Superior temporal gyrus (tissue), 1 donor: ENCODE data around the gene PLK3.
"Not testable (repeated sequence)": the region's sequence is repeated elsewhere in the genome, so short reads cannot be mapped to it uniquely, and the experiment has no call there.

Experiments used
- DNase-seq: peaks from one replicate; pipeline ENCODE4 v3.0.0-alpha.2; 2016; ENCODE audit errors: extremely low spot score

PLK3 gene

GRCh38 chr1:44828003-44828651 lies 27.9 kb downstream of the PLK3 start:
- DNase-seq: no peak

GRCh38 chr1:44828841-44829440 lies 28.8 kb downstream of the PLK3 start:
- DNase-seq: no peak

GRCh38 chr1:44829506-44830384 lies 29.6 kb downstream of the PLK3 start:
- DNase-seq: no peak

DNA sequence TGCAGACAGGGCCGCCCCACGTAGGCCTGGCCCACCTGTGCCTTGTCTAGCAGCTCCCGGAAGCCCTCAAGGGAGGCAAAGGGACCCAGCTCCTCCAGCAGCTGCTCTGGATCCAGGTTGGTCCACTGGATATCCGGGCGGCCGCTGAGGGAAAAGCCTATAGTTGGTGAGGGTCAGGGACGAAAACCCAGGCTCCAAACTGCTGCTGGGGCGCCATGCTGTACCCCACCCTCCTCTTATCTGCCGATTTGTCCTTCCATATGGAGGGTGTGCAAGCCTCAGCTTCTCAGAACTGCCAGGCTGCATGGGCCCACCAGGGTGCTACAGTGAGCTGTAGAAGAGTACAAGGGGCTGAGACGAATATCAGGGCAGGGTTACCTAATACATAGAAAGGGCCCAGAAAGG lies 30.7 kb downstream of the PLK3 start:
- DNase-seq: no peak

- DNase-seq: no peak
These were observed 31.3 kb downstream of the PLK3 start for GRCh38 chr1:44831516-44831915.

DNA sequence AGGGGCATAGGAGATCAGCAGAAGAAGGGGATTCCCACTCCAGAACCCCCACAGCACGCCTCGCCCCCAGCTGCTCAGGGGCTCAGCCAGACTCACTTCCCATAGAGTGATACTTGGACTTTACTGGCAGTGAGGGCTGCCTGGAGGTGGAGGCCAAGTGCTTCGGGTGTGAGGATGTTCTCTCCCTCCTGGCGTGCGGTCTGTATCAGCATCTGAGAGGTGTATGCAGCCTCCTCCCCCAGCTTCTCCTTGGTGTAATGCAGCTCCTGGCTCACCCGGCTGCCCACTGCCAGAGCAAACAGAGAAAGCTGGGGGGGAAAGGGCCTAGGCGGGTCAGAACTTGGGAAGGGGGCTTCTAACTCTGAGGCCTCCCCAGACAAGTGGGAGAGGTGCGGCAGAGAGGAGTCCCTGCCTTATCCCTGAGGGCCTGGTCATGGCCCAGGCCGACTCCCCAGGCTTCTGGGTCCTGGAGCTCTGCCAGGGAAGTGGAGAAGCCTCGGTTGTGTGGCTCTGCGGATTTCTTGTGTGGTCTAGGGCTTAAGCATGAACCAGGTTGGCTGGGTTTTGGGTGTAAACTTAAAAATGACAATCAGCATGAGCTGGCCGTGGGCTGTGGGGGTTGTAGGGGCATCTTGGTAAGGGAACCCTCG lies 32.0 kb downstream of the PLK3 start:
- no peak for DNase-seq

GRCh38 chr1:44834328-44834727 lies 34.2 kb downstream of the PLK3 start:
- no peak for DNase-seq

GRCh38 chr1:44835738-44836675 lies 35.8 kb downstream of the PLK3 start:
- DNase-seq: peak; percentile 89

DNA sequence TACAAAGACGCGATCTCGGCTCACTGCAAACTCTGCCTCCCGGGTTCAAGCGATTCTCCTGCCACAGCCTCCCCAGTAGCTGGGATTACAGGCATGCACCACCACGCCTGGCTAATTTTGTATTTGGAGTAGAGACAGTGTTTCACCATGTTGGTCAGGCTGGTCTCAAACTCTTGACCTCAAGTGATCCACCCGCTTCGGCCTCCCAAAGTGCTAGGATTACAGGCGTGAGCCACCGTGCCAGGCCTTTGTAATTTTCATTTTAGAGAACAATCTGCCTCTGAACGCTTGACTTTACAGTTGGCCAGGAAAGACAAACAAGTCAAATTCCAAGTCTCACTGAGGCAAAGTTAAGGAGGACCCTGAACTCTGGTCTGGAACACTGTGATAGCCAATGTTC lies 38.1 kb downstream of the PLK3 start:
- DNase-seq: not testable (repeated sequence)

- DNase-seq: no peak
These were observed 39.4 kb downstream of the PLK3 start for GRCh38 chr1:44839576-44839975.

- no peak for DNase-seq
These were observed 42.3 kb downstream of the PLK3 start for GRCh38 chr1:44842486-44842861.

- DNase-seq: peak; percentile 35
These were observed 42.9 kb downstream of the PLK3 start, which contains the start of gene PTCH2 for GRCh38 chr1:44842862-44843655. PTCH2 (minus strand) TSS chr1:44843253; CDS start chr1:44842932, 321 bp downstream.

- no peak for DNase-seq
These were observed 46.8 kb downstream of the PLK3 start for GRCh38 chr1:44846985-44847384.

DNA sequence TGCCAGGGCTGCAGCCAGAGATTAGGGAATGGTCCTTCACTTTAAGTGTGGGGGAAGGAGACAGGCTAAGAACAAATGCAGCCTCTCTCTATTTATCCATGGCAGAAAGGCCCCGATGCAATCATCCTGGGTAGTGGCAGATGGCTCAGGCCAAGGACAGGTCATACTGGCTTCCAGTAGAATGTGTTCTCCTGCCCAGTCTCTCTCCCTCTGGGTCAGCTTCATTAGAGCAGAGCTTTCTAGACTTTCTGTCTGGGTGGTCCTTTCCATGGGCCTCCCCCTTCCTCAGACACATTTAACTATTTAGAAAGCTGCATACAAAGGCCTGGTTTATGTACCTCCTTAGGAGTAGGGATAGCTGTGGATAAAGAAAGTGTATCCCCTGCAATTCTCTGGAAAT lies 47.7 kb downstream of the PLK3 start:
- DNase-seq: no peak

- peak; percentile 64 for DNase-seq
These were observed 48.4 kb downstream of the PLK3 start for GRCh38 chr1:44848456-44849181.

GRCh38 chr1:44849575-44850132 lies 49.5 kb downstream of the PLK3 start:
- no peak for DNase-seq

- DNase-seq: no peak
These were observed 51.1 kb downstream of the PLK3 start for GRCh38 chr1:44851308-44851707.

GRCh38 chr1:44853201-44853600 lies 53.0 kb downstream of the PLK3 start:
- no peak for DNase-seq

GRCh38 chr1:44854970-44855369 lies 54.8 kb downstream of the PLK3 start:
- no peak for DNase-seq
